Fibroblast of the aortic adventitia (primary cell): ENCODE measurements around the gene ALOX15B. TPM values are rescaled to one million over a fixed set of nuclear protein-coding genes. Genes with fewer than 3 reads are reported as not detected.

Experiments used
- DNase-seq: peaks from one replicate; pipeline ENCODE4 v3.0.0-alpha.2; 2010; ENCODE audit warnings: low read depth
- H3K4me3 ChIP-seq: 2 replicates; pipeline ENCODE4 v1.5.1; 2011; ENCODE audit warnings: low read depth, mild to moderate bottlenecking, control low read depth, low read length, moderate library complexity
- CTCF ChIP-seq: IDR thresholded peaks from 2 replicates; pipeline ENCODE4 v1.5.1; 2011; ENCODE audit warnings: mild to moderate bottlenecking, low read length, control low read depth, inconsistent platforms; ENCODE audit not compliant: insufficient read depth
- total RNA-seq: library from RNA; depleted of rRNA; stranded (reverse); fragments of >200 nt; gene quantifications from 2 replicates; pipeline ENCODE4 v1.2.3, GENCODE V29; 2012; ENCODE audit warnings: low replicate concordance

Gene ALOX15B
- total RNA-seq, 1 donor = not detected

GRCh38 chr17:7997186-7997585, 41.7 kb upstream of the ALOX15B start:
- no peak overlapping the region for H3K4me3 ChIP-seq
- DNase-seq = peak; percentile 50
- TF ChIP-seq CTCF = peak; percentile 46

GRCh38 chr17:8001976-8002720, 36.7 kb upstream of the ALOX15B start, which contains the start of gene GUCY2D:
Gene GUCY2D (plus strand): TSS chr17:8002615. CDS start chr17:8003048, 433 bp downstream.
- no peak for DNase-seq
- no peak for TF ChIP-seq CTCF
- no peak within 1 kb of the TSS for H3K4me3 ChIP-seq

GRCh38 chr17:8002721-8003593, 35.9 kb upstream of the ALOX15B start:
- no peak overlapping the region for H3K4me3 ChIP-seq
- no peak for TF ChIP-seq CTCF
- DNase-seq = no peak

- no peak for DNase-seq
- H3K4me3 ChIP-seq = no peak overlapping the region
- TF ChIP-seq CTCF = no peak
Measured at GRCh38 chr17:8003594-8004181, 35.2 kb upstream of the ALOX15B start.

GRCh38 chr17:8004899-8005298, 34.0 kb upstream of the ALOX15B start:
- no peak for TF ChIP-seq CTCF
- peak; percentile 57 for DNase-seq

GRCh38 chr17:8005357-8005756, 33.5 kb upstream of the ALOX15B start:
- no peak for DNase-seq
- no peak for TF ChIP-seq CTCF
- no peak overlapping the region for H3K4me3 ChIP-seq

More at GRCh38 chr17:8004899-8005298, 34.0 kb upstream of the ALOX15B start:
- no peak overlapping the region for H3K4me3 ChIP-seq
